RKO (cell line): ENCODE data around the gene TEDC1.

Source experiments
- DNase-seq: peaks from one replicate; pipeline ENCODE4 v3.0.0-alpha.2; 2016; ENCODE audit warnings: low spot score

Gene TEDC1

GRCh38 chr14:105474483-105475268 is 16.4 kb upstream of the TEDC1 start, which contains the start of gene CRIP2:
Gene CRIP2, plus strand, starts transcription at chr14:105474821. Its CDS starts 42 bp downstream, at chr14:105474863.
- DNase-seq = peak; percentile 38

GRCh38 chr14:105475269-105476096 is 15.6 kb upstream of the TEDC1 start:
- DNase-seq = no peak

GRCh38 chr14:105476097-105476830 is 14.8 kb upstream of the TEDC1 start:
- no peak for DNase-seq

- DNase-seq = no peak
These were observed 14.0 kb upstream of the TEDC1 start for GRCh38 chr14:105476831-105477659.

- no peak for DNase-seq
These were observed 13.2 kb upstream of the TEDC1 start for GRCh38 chr14:105477660-105478397.

GRCh38 chr14:105478398-105479251 is 12.4 kb upstream of the TEDC1 start:
- DNase-seq = no peak

GRCh38 chr14:105479431-105480158 is 11.5 kb upstream of the TEDC1 start:
- no peak for DNase-seq

GRCh38 chr14:105480199-105480746 is 10.8 kb upstream of the TEDC1 start:
- DNase-seq = no peak

- DNase-seq = peak; percentile 88
These were observed 9.9 kb upstream of the TEDC1 start for GRCh38 chr14:105480807-105481801.

- DNase-seq = peak; percentile 97
These were observed 9.1 kb upstream of the TEDC1 start for GRCh38 chr14:105481886-105482457.

GRCh38 chr14:105482486-105483110 is 8.4 kb upstream of the TEDC1 start:
- DNase-seq = no peak

GRCh38 chr14:105483300-105484068 is 7.6 kb upstream of the TEDC1 start:
- DNase-seq = no peak

GRCh38 chr14:105484069-105484996 is 6.7 kb upstream of the TEDC1 start:
- DNase-seq = no peak

GRCh38 chr14:105484997-105485393 is 6.1 kb upstream of the TEDC1 start:
- DNase-seq = no peak

GRCh38 chr14:105485739-105486162 is 5.3 kb upstream of the TEDC1 start:
- DNase-seq = peak; percentile 32
